Urinary bladder (tissue), 4 donors: ENCODE results near the gene SDHAF4. TPM values are rescaled to one million over a fixed set of nuclear protein-coding genes. Genes with fewer than 3 reads are reported as not detected.
"Not testable (repeated sequence)": the region's sequence is repeated elsewhere in the genome, so short reads cannot be mapped to it uniquely, and the experiment has no call there.

Experiments
- DNase-seq: peaks from one replicate; pipeline ENCODE4 v3.0.0-alpha.2; 2015; ENCODE audit errors: extremely low spot score
- H3K27ac ChIP-seq: one replicate; pipeline ENCODE4 v1.5.1; 2013; ENCODE audit warnings: low read depth, mild to moderate bottlenecking, moderate library complexity
- H3K36me3 ChIP-seq: one replicate; pipeline ENCODE4 v1.6.1; 2013; ENCODE audit warnings: mild to moderate bottlenecking, moderate library complexity; ENCODE audit not compliant: insufficient read depth
- H3K4me1 ChIP-seq: one replicate; pipeline ENCODE4 v1.6.1; 2013; ENCODE audit warnings: mild to moderate bottlenecking, moderate library complexity; ENCODE audit not compliant: insufficient read depth
- H3K4me3 ChIP-seq: one replicate; pipeline ENCODE4 v1.5.1; 2013; ENCODE audit warnings: low read depth, low read length
- WGBS: extraction: QIAGEN DNeasy Blood & Tissue Kit; methylation state at CpG from one replicate; pipeline ENCODE4 v1.1.7; 2013; 5-methylcytosine and 5-hydroxymethylcytosine counted together
- polyA plus RNA-seq: library from polyadenylated mRNA; stranded (reverse); fragments of 200-250 nt; gene quantifications from one replicate; pipeline ENCODE4 v1.2.3, GENCODE V29; 2013
- total RNA-seq: library from RNA; depleted of rRNA; stranded (reverse); fragments of >200 nt; gene quantifications from one replicate; pipeline ENCODE4 v1.2.3, GENCODE V29; 2014
- donor health status: healthy with polysubstance abuse.
- donor health status: healthy.

SDHAF4 gene
- total and polyA plus RNA-seq, 2 donors = 8.3 to 18.6 TPM

GRCh38 chr6:70609181-70609580, 42.5 kb downstream of the SDHAF4 start:
- H3K27ac ChIP-seq, DNase-seq, H3K4me3 ChIP-seq, H3K36me3 ChIP-seq, H3K4me1 ChIP-seq: not testable (repeated sequence)
- 93% methylated on average over 13 of the region's 13 CpGs for WGBS

GRCh38 chr6:70616728-70617260, 50.1 kb downstream of the SDHAF4 start:
- no peaks in the 10 kb centered on the region for H3K36me3 ChIP-seq
- H3K4me3 ChIP-seq = no peak overlapping the region
- no peak for DNase-seq
- WGBS = 78% methylated on average over 3 of the region's 3 CpGs
- no peaks in the 10 kb centered on the region for H3K4me1 ChIP-seq
- no peak overlapping the region for H3K27ac ChIP-seq

- WGBS = 87% methylated on average over 1 of the region's 1 CpG
Observed at GRCh38 chr6:70620746-70621145, 54.0 kb downstream of the SDHAF4 start.

GRCh38 chr6:70622461-70622860, 55.7 kb downstream of the SDHAF4 start:
- H3K36me3 ChIP-seq = no peaks in the 10 kb centered on the region
- H3K27ac ChIP-seq = no peak overlapping the region
- H3K4me1 ChIP-seq = no peaks in the 10 kb centered on the region
- DNase-seq = no peak
- WGBS = 58% methylated on average over 1 of the region's 1 CpG
- no peak overlapping the region for H3K4me3 ChIP-seq

More at GRCh38 chr6:70620746-70621145, 54.0 kb downstream of the SDHAF4 start:
- no peaks in the 10 kb centered on the region for H3K4me1 ChIP-seq
- no peaks in the 10 kb centered on the region for H3K36me3 ChIP-seq
- H3K27ac ChIP-seq = no peak overlapping the region
- DNase-seq = no peak
- H3K4me3 ChIP-seq = no peak overlapping the region

GRCh38 chr6:70625436-70625835, 58.7 kb downstream of the SDHAF4 start:
- DNase-seq = no peak
- no peak overlapping the region for H3K27ac ChIP-seq
- H3K4me3 ChIP-seq = no peak overlapping the region
- H3K36me3 ChIP-seq = no peaks in the 10 kb centered on the region
- no peaks in the 10 kb centered on the region for H3K4me1 ChIP-seq

- H3K27ac ChIP-seq = no peak overlapping the region
- no peak overlapping the region for H3K4me3 ChIP-seq
- DNase-seq = no peak
- WGBS = 96% methylated on average over 36 of the region's 36 CpGs
- H3K4me1 ChIP-seq = no peaks in the 10 kb centered on the region
- no peaks in the 10 kb centered on the region for H3K36me3 ChIP-seq
Observed at GRCh38 chr6:70627500-70628254, 60.9 kb downstream of the SDHAF4 start.

- Histone ChIP-seq H3K4me1 (no peaks in the 10 kb centered on the region), H3K27ac (no peak overlapping the region), H3K36me3 (no peaks in the 10 kb centered on the region), H3K4me3 (no peak overlapping the region)
- 44% methylated on average over 1 of the region's 1 CpG for WGBS
- no peak for DNase-seq
Observed at GRCh38 chr6:70629929-70630328, 63.2 kb downstream of the SDHAF4 start.

- H3K27ac ChIP-seq = no peak overlapping the region
- DNase-seq = no peak
- 66% methylated on average over 2 of the region's 2 CpGs for WGBS
Observed at GRCh38 chr6:70633870-70634269, 67.1 kb downstream of the SDHAF4 start.

GRCh38 chr6:70636596-70636995, 69.9 kb downstream of the SDHAF4 start:
- no peaks in the 10 kb centered on the region for H3K36me3 ChIP-seq
- H3K27ac ChIP-seq = no peak overlapping the region
- H3K4me3 ChIP-seq = no peak overlapping the region
- WGBS = 77% methylated on average over 8 of the region's 8 CpGs
- no peaks in the 10 kb centered on the region for H3K4me1 ChIP-seq
- DNase-seq = no peak

More at GRCh38 chr6:70633870-70634269, 67.1 kb downstream of the SDHAF4 start:
- Histone ChIP-seq H3K4me3 (no peak overlapping the region), H3K4me1 (no peaks in the 10 kb centered on the region), H3K36me3 (no peaks in the 10 kb centered on the region)

- Histone ChIP-seq H3K27ac (no peak overlapping the region), H3K4me1 (no peaks in the 10 kb centered on the region), H3K4me3 (no peak overlapping the region), H3K36me3 (no peaks in the 10 kb centered on the region)
- 93% methylated on average over 1 of the region's 1 CpG for WGBS
- no peak for DNase-seq
Observed at GRCh38 chr6:70638468-70638867, 71.7 kb downstream of the SDHAF4 start.

Other genes starting within 250 kb of the SDHAF4 start
- 100 TPM for gene FAM135A, start 153.4 kb upstream of the SDHAF4 start, total RNA-seq
- gene FAM135A, start 153.4 kb upstream of the SDHAF4 start, polyA plus RNA-seq = 10.3 TPM
- gene SMAP1, start 101.0 kb downstream of the SDHAF4 start, total RNA-seq = 37.2 TPM
- gene SMAP1, start 101.0 kb downstream of the SDHAF4 start, polyA plus RNA-seq = 26.6 TPM